ENCODE results near the gene VSTM2L. TPM values are rescaled to one million over a fixed set of nuclear protein-coding genes. Genes with fewer than 3 reads are reported as not detected.

VSTM2L gene
- total and polyA plus RNA-seq, 8 donors: 1.1 to 10.1 (median 2.8) TPM

DNA sequence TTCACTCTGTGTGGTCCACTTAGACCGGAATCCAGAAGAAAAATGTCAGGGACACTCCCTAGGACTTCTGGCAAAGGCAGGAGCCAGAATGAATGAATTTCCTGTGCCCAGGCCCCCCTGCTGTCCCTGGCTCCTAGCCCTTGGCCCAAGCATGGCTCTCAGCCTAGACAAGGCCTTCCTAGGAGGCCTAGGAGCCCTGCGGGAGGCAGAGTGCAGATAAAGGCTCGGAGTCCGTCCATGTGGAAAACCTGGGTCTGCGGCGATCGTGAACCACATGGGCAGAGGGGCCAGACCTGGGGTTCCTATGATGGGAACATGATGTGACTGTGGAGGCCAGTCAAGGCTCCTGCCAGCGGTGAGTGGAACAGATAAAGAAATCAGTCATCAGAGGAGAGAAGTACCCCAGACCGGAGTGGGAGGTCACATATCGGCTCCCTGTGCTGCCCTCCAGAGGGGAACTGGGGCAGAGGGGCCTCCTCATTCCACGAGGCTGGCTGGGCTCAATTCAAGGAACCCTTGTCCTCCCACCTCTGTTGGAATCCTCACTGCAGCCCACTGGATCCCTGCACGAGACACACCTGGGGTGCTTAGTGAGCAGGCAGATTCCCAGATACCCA, 5.9 kb upstream of the VSTM2L start:
- 65 to 76% methylated on average over 12 of the region's 12 CpGs for WGBS, 2 donors
- Histone ChIP-seq H3K4me3 (no peak overlapping the region), H3K4me1 (no peaks in the 10 kb centered on the region), H3K9me3 (no peaks in the 10 kb centered on the region), H3K27me3 (peaks cover 0 to 4% (median 0%) of the 10 kb centered on the region in 4 donors), H3K27ac (peak overlapping the region in 1 of 4 donors; percentile 57), H3K36me3 (no peaks in the 10 kb centered on the region)
- ATAC-seq (peak in 2 of 4 donors; percentile 52 to 63), FAIRE-seq (no peak), DNase-seq (peak in 1 of 6 donors; percentile 26)
- TF ChIP-seq, protein P1, sequence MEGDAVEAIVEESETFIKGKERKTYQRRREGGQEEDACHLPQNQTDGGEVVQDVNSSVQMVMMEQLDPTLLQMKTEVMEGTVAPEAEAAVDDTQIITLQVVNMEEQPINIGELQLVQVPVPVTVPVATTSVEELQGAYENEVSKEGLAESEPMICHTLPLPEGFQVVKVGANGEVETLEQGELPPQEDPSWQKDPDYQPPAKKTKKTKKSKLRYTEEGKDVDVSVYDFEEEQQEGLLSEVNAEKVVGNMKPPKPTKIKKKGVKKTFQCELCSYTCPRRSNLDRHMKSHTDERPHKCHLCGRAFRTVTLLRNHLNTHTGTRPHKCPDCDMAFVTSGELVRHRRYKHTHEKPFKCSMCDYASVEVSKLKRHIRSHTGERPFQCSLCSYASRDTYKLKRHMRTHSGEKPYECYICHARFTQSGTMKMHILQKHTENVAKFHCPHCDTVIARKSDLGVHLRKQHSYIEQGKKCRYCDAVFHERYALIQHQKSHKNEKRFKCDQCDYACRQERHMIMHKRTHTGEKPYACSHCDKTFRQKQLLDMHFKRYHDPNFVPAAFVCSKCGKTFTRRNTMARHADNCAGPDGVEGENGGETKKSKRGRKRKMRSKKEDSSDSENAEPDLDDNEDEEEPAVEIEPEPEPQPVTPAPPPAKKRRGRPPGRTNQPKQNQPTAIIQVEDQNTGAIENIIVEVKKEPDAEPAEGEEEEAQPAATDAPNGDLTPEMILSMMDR (IDR thresholded peaks at IDR 0.05): no peak
- intact Hi-C loops (cut with DNase I): no loop called here

DNA sequence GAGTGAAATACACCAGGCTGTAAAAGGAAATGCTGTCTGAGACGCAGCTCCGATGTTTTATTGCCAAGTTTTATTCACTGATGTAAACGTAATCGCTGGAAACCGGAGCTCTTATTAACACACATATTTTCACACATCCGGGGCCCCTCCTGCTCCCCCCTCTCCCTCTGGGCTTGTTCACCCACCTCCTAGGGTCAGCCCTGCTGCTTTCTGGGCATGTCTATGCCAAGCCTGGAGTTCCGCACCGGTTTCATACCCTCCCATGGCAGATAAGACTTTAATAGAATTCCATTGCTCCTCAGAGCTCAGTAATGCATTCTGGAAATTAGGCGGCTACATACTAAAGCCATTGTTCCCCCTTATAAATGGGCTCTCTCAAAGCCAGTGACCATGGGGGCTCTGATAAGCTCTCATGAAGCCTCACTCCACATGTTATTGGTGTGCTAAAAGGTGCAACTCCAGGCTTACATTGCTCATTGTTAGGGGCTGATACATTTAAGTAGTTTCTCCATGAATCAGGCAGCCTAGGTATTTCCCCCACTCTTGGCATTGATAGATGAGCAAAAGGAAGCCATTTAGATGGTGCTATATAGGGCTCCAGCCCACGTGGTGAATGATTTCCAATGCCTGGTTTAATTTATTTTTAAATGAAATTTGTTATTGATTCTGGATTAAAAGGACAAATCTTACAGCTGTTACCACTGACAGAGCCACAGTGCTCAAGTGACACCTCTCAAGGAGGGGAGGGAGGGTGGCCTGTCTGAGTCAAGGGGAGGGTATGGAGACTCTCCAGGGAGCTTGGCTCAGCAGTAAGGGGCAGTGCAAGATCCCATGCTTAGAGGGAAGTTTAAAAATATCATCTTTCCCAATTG, 4.5 kb upstream of the VSTM2L start:
- Histone ChIP-seq H3K4me3 (no peak overlapping the region), H3K27me3 (peaks cover 0 to 6% (median 0%) of the 10 kb centered on the region in 4 donors), H3K9me3 (no peaks in the 10 kb centered on the region), H3K36me3 (no peaks in the 10 kb centered on the region), H3K27ac (no peak overlapping the region), H3K4me1 (peaks cover 0 to 7% (median 0%) of the 10 kb centered on the region in 3 donors)
- intact Hi-C loops (cut with DNase I): no loop called here
- 33 to 46% methylated on average over 10 of the region's 10 CpGs for WGBS, 2 donors
- FAIRE-seq (no peak), DNase-seq (peak in 1 of 6 donors; percentile 35), ATAC-seq (peak in 3 of 4 donors; percentile 10 to 52 (median 40))
- TF ChIP-seq, protein P1 (IDR thresholded peaks at IDR 0.05): no peak

GRCh38 chr20:37899105-37900045, 3.6 kb upstream of the VSTM2L start:
- ATAC-seq (no peak), DNase-seq (no peak), FAIRE-seq (no peak)
- Histone ChIP-seq H3K4me1 (peaks cover 0 to 7% (median 0%) of the 10 kb centered on the region in 3 donors), H3K9me3 (no peaks in the 10 kb centered on the region), H3K27ac (no peak overlapping the region), H3K4me3 (no peak overlapping the region), H3K27me3 (peaks cover 0 to 6% (median 0%) of the 10 kb centered on the region in 4 donors), H3K36me3 (no peaks in the 10 kb centered on the region)
- TF ChIP-seq, protein P1 (IDR thresholded peaks at IDR 0.05): no peak
- intact Hi-C loops (cut with DNase I): no loop called here
- 47 to 55% methylated on average over 8 of the region's 8 CpGs for WGBS, 2 donors

- FAIRE-seq (no peak), DNase-seq (no peak), ATAC-seq (no peak)
- no peaks in the 10 kb centered on the region for H3K36me3 ChIP-seq
- peaks cover 0 to 6% (median 0%) of the 10 kb centered on the region in 4 donors for H3K27me3 ChIP-seq
- TF ChIP-seq, protein P1 (IDR thresholded peaks at IDR 0.05): no peak
- no peaks in the 10 kb centered on the region for H3K9me3 ChIP-seq
- no peak overlapping the region for H3K4me3 ChIP-seq
- WGBS, 2 donors: 21 to 32% methylated on average over 18 of the region's 18 CpGs
- H3K27ac ChIP-seq: no peak overlapping the region
- H3K4me1 ChIP-seq: peaks cover 0 to 7% (median 0%) of the 10 kb centered on the region in 3 donors
- intact Hi-C loops (cut with DNase I): no loop called here
These were observed 1.7 kb upstream of the VSTM2L start for GRCh38 chr20:37901240-37901639.
